HG03558 (cell line): Measurements from ENCODE around the gene TCF4.
A peak's percentile ranks its signal among the peaks of the same experiment; 100 is the strongest.
"Not testable (repeated sequence)": the region's sequence is repeated elsewhere in the genome, so short reads cannot be mapped to it uniquely, and the experiment has no call there.

Experiments used
- ATAC-seq: cut with Tn5 transposase; IDR thresholded peaks from one replicate; pipeline ENCODE4 v1.9.1; 2021; ENCODE audit warnings: moderate number of reproducible peaks; ENCODE audit not compliant: unreplicated experiment; ENCODE audit errors: extremely low read depth

Gene TCF4

GRCh38 chr18:55484773-55485172 lies 103.2 kb downstream of the TCF4 start:
- ATAC-seq = no peak

- no peak for ATAC-seq
Measured at GRCh38 chr18:55483266-55483871, 104.6 kb downstream of the TCF4 start.

GRCh38 chr18:55479656-55480420 lies 108.2 kb downstream of the TCF4 start:
- ATAC-seq = no peak

GRCh38 chr18:55477860-55478581 lies 110.0 kb downstream of the TCF4 start:
- ATAC-seq = peak; percentile 11

GRCh38 chr18:55477499-55477859 lies 110.5 kb downstream of the TCF4 start:
- peak; percentile 85 for ATAC-seq

- no peak for ATAC-seq
Measured at GRCh38 chr18:55475916-55476315, 112.1 kb downstream of the TCF4 start.

- ATAC-seq = no peak
Measured at GRCh38 chr18:55475467-55475866, 112.5 kb downstream of the TCF4 start.

- no peak for ATAC-seq
Measured at GRCh38 chr18:55473560-55473959, 114.4 kb downstream of the TCF4 start.

GRCh38 chr18:55473058-55473457 lies 114.9 kb downstream of the TCF4 start:
- no peak for ATAC-seq

- no peak for ATAC-seq
Measured at GRCh38 chr18:55470826-55471225, 117.2 kb downstream of the TCF4 start.

- not testable (repeated sequence) for ATAC-seq
Measured at GRCh38 chr18:55469134-55469533, 118.9 kb downstream of the TCF4 start.

GRCh38 chr18:55466789-55467188 lies 121.2 kb downstream of the TCF4 start:
- ATAC-seq = no peak

GRCh38 chr18:55465313-55465712 lies 122.7 kb downstream of the TCF4 start:
- no peak for ATAC-seq

- no peak for ATAC-seq
Measured at GRCh38 chr18:55464581-55464980, 123.4 kb downstream of the TCF4 start.

- no peak for ATAC-seq
Measured at GRCh38 chr18:55462652-55463051, 125.3 kb downstream of the TCF4 start.

GRCh38 chr18:55461848-55462247 lies 126.1 kb downstream of the TCF4 start:
- ATAC-seq = no peak

GRCh38 chr18:55458456-55459203 lies 129.4 kb downstream of the TCF4 start:
- no peak for ATAC-seq

GRCh38 chr18:55457028-55457427 lies 131.0 kb downstream of the TCF4 start:
- no peak for ATAC-seq

- ATAC-seq = no peak
Measured at GRCh38 chr18:55455938-55456337, 132.1 kb downstream of the TCF4 start.

GRCh38 chr18:55453186-55453585 lies 134.8 kb downstream of the TCF4 start:
- ATAC-seq = no peak
